Esophagus muscularis mucosa (tissue), 4 donors: ENCODE data around the gene KRT12.

ENCODE experiments used
- CTCF ChIP-seq, 3 experiments: fragments of 200-600 bp in 2 of 3; fragments of 450-650 bp in 1 of 3; sonication (generic) in 2 of 3; IDR thresholded peaks; one replicate each; pipeline ENCODE4 v1.5.1; 2017 to 2019; ENCODE audit warnings: antibody characterized with exemption in 3 of 3, mild to moderate bottlenecking in 2 of 3, moderate library complexity in 1 of 3
- EP300 ChIP-seq: sonication (generic); formaldehyde crosslinking; IDR thresholded peaks from one replicate; pipeline ENCODE4 v1.6.1; 2017; ENCODE audit warnings: antibody characterized with exemption
- POLR2A ChIP-seq: fragments of 450-650 bp; IDR thresholded peaks from one replicate; pipeline ENCODE4 v1.6.1; 2017; ENCODE audit warnings: antibody characterized with exemption, moderate library complexity, mild to moderate bottlenecking, low read depth

DNA sequence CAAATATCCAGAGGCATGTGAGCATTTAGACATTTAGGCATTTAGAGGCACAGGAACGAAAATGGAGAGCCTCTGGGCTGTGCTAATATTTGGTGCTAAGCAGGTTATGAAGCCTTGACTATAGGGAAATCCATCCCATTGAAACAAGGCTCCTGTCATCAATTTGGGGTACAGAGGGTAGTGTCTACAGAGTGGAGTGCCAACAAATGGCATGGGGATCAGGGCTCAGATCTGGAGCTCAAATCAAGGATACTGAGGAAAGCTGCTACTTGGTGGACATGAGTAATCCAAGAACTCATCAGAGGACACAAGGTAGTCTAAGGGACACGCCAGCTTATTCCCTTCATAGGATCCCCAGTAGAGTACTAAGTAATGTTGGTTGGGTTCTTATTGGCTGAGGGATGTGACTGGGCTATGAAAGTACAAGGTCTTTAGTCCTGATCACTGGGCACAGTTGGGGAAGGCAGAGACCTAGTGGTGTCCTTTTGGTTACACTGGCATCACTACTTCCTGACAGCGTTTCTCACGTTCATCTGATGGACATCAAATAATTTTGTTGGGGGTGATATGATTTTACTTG lies 49.8 kb downstream of the KRT12 start:
- TF ChIP-seq CTCF (IDR thresholded peaks at IDR 0.05) (no peak), POLR2A (no peak), EP300 (no peak)
